NCI-H2196 treated with DMSO at 0.1 percent for 48 hours (cell line): ENCODE data around the gene STK32C.
A peak's percentile ranks its signal among the peaks of the same experiment; 100 is the strongest.
"Not testable (repeated sequence)": the region's sequence is repeated elsewhere in the genome, so short reads cannot be mapped to it uniquely, and the experiment has no call there.

Experiments
- DNase-seq: peaks from one replicate; lab custom pipeline; 2025; ENCODE audit not compliant: unreplicated experiment; lab: John Stamatoyannopoulos, UW

STK32C gene

GRCh38 chr10:132307823-132308586 lies at the start of gene STK32C:
STK32C (minus strand) TSS chr10:132307950; CDS start chr10:132307833, 117 bp downstream.
- peak; percentile 42 for DNase-seq

GRCh38 chr10:132356621-132357195 lies 49.0 kb upstream of the STK32C start:
- no peak for DNase-seq

GRCh38 chr10:132355754-132356153 lies 48.0 kb upstream of the STK32C start:
- no peak for DNase-seq

DNA sequence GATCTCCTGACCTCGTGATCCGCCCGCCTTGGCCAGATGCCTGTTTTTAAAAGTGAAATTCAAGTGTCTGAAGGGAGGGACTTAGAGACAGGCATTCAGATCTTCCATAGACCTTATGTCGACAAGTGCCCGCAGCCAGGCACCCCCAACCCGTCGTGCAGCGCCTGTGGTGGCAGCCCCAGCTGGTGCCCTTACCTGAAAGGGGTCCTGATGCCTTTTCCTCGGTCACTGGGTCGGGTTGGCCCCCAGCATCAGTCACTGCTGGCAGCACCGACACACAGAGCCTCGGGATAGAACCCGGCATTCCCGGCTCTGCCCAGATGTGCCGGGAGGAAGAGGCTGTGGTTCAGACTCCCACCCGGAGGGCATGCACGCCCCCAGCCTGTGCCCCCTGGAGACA lies 47.5 kb upstream of the STK32C start:
- DNase-seq = no peak

- no peak for DNase-seq
Measured at GRCh38 chr10:132354356-132355094, 46.8 kb upstream of the STK32C start.

- DNase-seq = no peak
Measured at GRCh38 chr10:132353456-132354355, 46.0 kb upstream of the STK32C start.

GRCh38 chr10:132352462-132353308 lies 44.9 kb upstream of the STK32C start:
- DNase-seq = not testable (repeated sequence)

DNA sequence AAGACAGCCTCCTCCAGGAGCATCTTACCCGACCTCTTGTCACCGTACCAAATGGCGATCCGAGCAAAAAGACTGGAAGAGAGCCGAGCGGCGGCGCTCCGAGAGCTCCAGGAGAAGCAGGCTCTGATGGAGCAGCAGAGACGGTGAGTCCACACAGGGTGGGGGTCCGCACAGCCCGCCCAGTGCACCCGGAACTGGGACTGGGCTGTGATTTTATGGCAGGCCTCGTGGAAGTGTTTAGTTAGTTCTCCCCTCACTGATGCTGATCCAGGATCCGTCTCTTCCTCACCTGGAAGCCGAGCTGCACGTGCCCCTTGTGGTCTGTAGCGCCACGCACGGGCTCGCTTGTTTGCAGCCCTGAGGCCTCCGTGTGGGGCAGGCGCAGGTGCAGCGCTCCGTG lies 43.9 kb upstream of the STK32C start:
- no peak for DNase-seq

GRCh38 chr10:132350946-132351345 lies 43.2 kb upstream of the STK32C start:
- DNase-seq = no peak

GRCh38 chr10:132350391-132350790 lies 42.6 kb upstream of the STK32C start:
- no peak for DNase-seq

DNA sequence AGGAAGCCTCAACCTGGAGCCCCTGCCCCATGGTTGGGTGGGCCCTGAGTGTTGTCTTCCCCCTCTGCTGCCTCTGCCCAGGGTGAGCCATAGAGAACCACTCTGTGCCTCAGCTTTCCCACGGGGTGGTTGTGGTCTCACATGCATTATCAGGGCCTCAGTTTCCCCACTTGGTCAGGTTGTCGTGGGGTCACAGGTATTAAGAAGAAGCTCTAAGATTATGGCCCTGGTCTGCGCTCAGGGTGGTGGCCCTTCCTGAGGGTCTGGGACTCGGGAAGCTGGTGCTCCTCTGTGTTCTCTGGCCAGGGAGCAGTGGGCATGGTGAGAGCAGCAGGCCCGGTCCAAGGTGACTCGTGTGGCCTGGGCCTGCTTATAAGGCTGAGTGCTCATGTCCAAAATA lies 42.0 kb upstream of the STK32C start:
- DNase-seq = no peak

DNA sequence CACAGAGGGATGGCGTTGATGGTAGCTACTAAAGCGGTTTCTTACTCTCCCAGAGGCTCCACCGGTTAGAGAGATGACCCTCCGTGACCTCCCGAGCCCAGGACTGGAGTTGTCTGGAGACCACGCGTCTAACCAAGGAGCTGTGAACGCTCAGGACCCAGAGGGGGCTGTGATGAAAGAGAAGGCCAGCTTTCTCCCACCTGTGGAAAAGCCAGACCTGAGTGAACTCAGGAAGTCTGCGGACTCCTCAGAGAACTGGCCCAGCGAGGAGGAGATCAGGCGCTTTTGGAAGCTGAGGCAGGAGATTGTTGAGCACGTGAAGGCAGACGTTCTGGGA lies 40.1 kb upstream of the STK32C start:
- DNase-seq = no peak

- no peak for DNase-seq
Measured at GRCh38 chr10:132347211-132347930, 39.6 kb upstream of the STK32C start.

DNA sequence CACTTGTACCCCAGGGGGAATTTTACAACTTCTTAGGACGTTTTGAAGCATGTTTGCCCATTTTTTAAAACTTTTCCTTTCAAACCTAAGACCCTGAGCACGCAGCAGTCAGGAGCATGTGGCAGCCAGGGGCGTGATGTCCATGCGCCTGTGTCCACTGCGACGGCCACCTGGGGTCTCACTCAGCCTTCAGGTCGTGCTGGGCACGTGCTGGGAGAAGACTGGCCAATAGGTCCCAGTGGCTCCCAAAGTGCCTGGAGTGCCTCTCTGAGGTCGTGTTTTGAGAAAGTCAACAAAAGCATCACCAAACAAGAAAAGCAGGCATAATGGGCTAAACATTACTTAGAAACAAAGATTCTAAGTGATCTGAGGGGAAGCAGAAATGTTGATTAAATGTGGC lies 39.1 kb upstream of the STK32C start:
- no peak for DNase-seq

- DNase-seq = no peak
Measured at GRCh38 chr10:132345345-132345744, 37.6 kb upstream of the STK32C start.

- no peak for DNase-seq
Measured at GRCh38 chr10:132344386-132344785, 36.6 kb upstream of the STK32C start.

DNA sequence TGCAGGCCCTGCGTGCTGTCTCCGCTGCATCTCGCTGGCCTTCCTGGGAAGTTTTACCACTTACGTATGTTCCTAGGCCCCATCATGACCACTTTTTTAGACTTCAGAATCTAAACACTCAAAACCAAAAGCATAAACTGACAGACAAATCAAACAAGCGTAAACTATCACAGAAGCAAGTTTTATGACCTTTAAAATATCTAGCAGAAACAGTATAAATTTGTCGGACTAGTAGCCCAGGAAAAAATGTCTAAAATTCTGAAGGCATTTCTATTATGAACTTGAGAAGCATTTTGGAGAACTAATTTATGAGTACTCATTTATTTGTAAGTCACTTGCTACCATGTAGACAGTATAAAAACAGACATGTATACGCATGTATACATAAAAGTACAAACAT lies 34.8 kb upstream of the STK32C start:
- DNase-seq = no peak

GRCh38 chr10:132341781-132342180 lies 34.0 kb upstream of the STK32C start:
- no peak for DNase-seq

DNA sequence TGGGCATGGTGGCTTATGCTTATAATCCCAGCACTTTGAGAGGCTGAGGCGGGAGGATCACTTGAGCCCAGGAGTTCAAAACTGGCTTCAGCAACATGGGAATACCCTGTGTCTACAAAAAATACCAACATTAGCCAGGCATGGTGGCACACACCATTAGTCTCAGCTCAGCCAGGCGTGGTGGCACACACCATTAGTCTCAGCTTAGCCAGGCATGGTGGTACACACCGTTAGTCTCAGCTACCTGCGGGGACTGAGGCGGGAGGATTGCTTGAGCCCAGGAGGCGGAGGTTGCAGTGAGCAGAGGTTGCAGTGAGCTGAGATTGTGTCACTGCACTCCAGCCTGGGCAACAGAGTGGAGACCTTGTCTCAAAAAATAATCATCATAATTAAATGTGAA lies 33.3 kb upstream of the STK32C start:
- DNase-seq = no peak

DNA sequence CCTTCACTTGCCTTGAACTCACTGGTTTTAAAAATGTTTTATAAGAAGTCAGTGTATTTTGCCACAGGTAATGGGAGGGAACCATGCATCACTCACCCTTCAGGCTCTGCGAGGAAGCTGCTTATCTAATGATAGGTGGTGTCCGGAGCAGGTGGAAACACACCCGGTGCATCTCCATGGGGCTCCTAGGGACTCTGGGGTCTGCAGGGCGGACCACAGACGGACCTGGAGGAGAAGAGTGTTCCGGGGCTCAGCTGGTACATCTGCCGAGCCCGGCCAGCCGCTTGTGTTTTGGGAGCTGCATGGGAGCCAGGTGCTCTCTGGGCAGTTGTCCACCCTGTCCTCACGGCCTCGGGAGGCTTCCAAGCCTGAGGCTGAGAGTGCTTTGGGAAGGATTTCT lies 31.5 kb upstream of the STK32C start:
- DNase-seq = no peak
